HAP-1 (cell line): ENCODE data around the gene SLC9A4.

Experiments
- DNase-seq, 2 experiments: peaks; one replicate each; pipeline ENCODE4 v3.0.0-alpha.2; 2016 to 2020; ENCODE audit warnings: low spot score in 2 of 2
- H3K27me3 ChIP-seq: fragments of 250-450 bp; sonication (Bioruptor Pico); 2 replicates; pipeline ENCODE4 v1.5.1; 2020; ENCODE audit warnings: low read depth, mild to moderate bottlenecking, moderate library complexity
- H3K36me3 ChIP-seq: fragments of 250-450 bp; sonication (Bioruptor Pico); replicated peaks from 2 replicates; pipeline ENCODE4 v1.5.1; 2020; ENCODE audit warnings: mild to moderate bottlenecking
- H3K4me1 ChIP-seq: fragments of 250-450 bp; sonication (Bioruptor Pico); 2 replicates; pipeline ENCODE4 v1.5.1; 2020; ENCODE audit warnings: mild to moderate bottlenecking
- H3K4me3 ChIP-seq: fragments of 250-450 bp; sonication (Bioruptor Pico); 2 replicates; pipeline ENCODE4 v1.5.1; 2020; ENCODE audit warnings: mild to moderate bottlenecking, moderate library complexity
- H3K9me3 ChIP-seq: fragments of 250-450 bp; sonication (Bioruptor Pico); 2 replicates; pipeline ENCODE4 v1.5.1; 2020; ENCODE audit warnings: mild to moderate bottlenecking, moderate library complexity
- in situ Hi-C: fragments of 300-500 bp; cut with MboI; formaldehyde crosslinking; loops from 3 replicates; pipeline ENCODE4 v1.14.3; 2020; ENCODE audit warnings: low sequenced_read_pairs, inconsistent platforms, mixed read lengths

SLC9A4 gene

DNA sequence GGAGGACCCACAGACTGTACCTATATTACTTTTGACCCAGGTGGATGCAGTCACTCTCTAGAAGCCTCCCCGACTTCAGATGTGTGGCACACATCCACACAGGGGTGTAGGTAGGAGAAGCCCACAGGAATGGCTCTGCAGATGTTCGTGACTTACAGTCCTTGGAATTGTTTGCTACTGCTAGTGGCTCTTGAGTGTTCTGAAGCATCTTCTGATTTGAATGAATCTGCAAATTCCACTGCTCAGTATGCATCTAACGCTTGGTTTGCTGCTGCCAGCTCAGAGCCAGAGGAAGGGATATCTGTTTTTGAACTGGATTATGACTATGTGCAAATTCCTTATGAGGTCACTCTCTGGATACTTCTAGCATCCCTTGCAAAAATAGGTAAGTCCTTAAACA is 605 bp downstream of the SLC9A4 start:
- no peaks in the 10 kb centered on the region for H3K4me1 ChIP-seq
- no peaks in the 10 kb centered on the region for H3K9me3 ChIP-seq
- in situ Hi-C loops: no loop called here
- H3K27me3 ChIP-seq: no peaks in the 10 kb centered on the region; the same call in 1 of the 2 replicates
- no peaks in the 10 kb centered on the region for H3K36me3 ChIP-seq
- DNase-seq: no peak
- no peak overlapping the region for H3K4me3 ChIP-seq

DNA sequence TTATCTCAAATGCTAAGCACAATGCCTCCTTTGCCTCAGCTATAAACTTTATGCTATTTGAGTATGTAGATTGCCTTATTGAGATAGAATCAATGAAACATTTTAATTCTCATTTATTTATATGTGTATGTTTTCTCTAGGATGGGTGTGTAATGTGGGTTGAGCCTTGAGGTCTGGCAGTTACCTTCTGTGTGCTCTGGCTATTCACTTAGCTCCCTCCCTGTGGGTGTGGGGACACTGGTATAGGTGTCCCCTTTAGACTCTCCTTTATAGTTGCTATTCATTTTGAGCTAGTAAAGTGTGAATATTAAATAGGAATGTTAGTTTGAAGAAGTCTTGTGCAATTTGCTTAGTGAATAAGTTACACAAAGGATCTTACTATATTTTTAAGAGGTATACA is 1.8 kb downstream of the SLC9A4 start:
- in situ Hi-C loops: no loop called here

DNA sequence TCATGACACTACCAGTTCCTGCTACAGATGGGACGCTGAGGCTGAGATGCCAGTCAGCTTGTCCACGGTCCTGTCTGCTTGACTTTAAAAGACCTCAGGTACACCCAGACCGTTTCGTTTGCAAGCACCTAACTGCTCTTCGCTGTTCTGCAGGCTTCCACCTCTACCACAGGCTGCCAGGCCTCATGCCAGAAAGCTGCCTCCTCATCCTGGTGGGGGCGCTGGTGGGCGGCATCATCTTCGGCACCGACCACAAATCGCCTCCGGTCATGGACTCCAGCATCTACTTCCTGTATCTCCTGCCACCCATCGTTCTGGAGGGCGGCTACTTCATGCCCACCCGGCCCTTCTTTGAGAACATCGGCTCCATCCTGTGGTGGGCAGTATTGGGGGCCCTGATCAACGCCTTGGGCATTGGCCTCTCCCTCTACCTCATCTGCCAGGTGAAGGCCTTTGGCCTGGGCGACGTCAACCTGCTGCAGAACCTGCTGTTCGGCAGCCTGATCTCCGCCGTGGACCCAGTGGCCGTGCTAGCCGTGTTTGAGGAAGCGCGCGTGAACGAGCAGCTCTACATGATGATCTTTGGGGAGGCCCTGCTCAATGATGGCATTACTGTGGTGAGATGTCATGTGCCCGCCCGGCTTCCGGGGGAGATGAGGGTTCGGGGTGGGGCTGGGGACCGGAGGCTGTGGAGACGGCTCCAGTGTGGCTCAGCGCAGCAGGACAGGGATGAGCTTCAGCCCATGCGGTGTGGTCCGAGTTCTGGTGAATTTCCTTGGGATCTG is 5.9 kb downstream of the SLC9A4 start:
- Histone ChIP-seq H3K4me3 (no peak overlapping the region), H3K4me1 (no peaks in the 10 kb centered on the region), H3K27me3 (no peaks in the 10 kb centered on the region; the same call in 1 of the 2 replicates), H3K9me3 (no peaks in the 10 kb centered on the region), H3K36me3 (no peaks in the 10 kb centered on the region)
- DNase-seq: peak in 1 of 2 experiments; percentile 8
- in situ Hi-C loops: no loop called here

More for the DNA sequence above, 1.8 kb downstream of the SLC9A4 start:
- no peak overlapping the region for H3K4me3 ChIP-seq
- H3K4me1 ChIP-seq: no peaks in the 10 kb centered on the region
- no peaks in the 10 kb centered on the region for H3K9me3 ChIP-seq
- H3K27me3 ChIP-seq: no peaks in the 10 kb centered on the region; the same call in 1 of the 2 replicates
- H3K36me3 ChIP-seq: no peaks in the 10 kb centered on the region
- no peak for DNase-seq

- H3K9me3 ChIP-seq: no peaks in the 10 kb centered on the region
- in situ Hi-C loops: no loop called here
- no peak for DNase-seq
- H3K27me3 ChIP-seq: no peaks in the 10 kb centered on the region; the same call in 1 of the 2 replicates
- H3K4me3 ChIP-seq: no peak overlapping the region
- H3K4me1 ChIP-seq: no peaks in the 10 kb centered on the region
- H3K36me3 ChIP-seq: no peaks in the 10 kb centered on the region
Observed at GRCh38 chr2:102480285-102481195, 7.5 kb downstream of the SLC9A4 start.

GRCh38 chr2:102481931-102482330 is 8.9 kb downstream of the SLC9A4 start:
- no peaks in the 10 kb centered on the region for H3K36me3 ChIP-seq
- no peaks in the 10 kb centered on the region for H3K9me3 ChIP-seq
- DNase-seq: no peak
- H3K4me1 ChIP-seq: no peaks in the 10 kb centered on the region
- H3K4me3 ChIP-seq: no peak overlapping the region
- in situ Hi-C loops: no loop called here
- H3K27me3 ChIP-seq: no peaks in the 10 kb centered on the region

GRCh38 chr2:102483086-102483485 is 10.1 kb downstream of the SLC9A4 start:
- Histone ChIP-seq H3K36me3 (no peaks in the 10 kb centered on the region), H3K4me3 (no peak overlapping the region), H3K4me1 (no peaks in the 10 kb centered on the region), H3K9me3 (no peaks in the 10 kb centered on the region), H3K27me3 (no peaks in the 10 kb centered on the region)
- in situ Hi-C loops: no loop called here
- no peak for DNase-seq

DNA sequence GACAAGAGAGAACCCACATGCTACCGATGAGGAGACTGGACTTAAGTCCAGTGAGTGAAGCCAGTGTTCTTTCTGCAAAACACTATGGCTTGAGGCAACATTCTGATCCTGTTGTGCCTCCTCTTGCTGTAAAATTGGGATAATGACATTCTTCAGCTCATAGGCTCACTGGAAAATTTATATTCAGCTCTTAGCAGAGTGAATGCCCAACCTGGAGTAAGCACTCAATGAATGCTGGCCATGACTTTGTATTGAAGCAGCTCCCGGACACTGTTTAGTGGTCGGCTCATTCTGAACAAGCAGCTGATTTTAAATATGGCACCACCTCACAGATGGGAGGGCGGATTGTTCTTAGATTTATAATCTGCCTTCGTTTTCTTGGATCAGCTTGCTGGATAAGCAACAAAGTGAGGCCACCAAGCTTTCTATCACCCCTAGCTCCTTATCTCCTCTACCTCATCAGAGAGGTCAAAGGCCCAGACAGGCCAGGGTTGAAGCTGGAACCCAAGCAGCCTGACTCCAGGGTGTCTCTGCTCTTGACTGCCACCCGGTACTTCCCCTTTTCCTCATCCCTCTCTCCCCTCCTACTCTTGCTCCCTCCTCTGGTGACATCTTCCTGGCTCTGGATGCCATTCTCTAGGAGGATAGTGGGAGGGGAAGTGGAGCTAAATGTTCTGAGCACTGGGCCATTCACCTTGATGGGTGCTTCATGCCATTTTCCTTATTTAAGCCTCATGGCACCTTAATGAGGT is 11.5 kb downstream of the SLC9A4 start:
- H3K4me3 ChIP-seq: no peak overlapping the region
- no peak for DNase-seq
- H3K4me1 ChIP-seq: no peaks in the 10 kb centered on the region
- in situ Hi-C loops: no loop called here
- H3K9me3 ChIP-seq: no peaks in the 10 kb centered on the region
- no peaks in the 10 kb centered on the region for H3K27me3 ChIP-seq
- H3K36me3 ChIP-seq: no peaks in the 10 kb centered on the region

- H3K4me1 ChIP-seq: no peaks in the 10 kb centered on the region
- in situ Hi-C loops: no loop called here
Observed at GRCh38 chr2:102485147-102485785, 12.2 kb downstream of the SLC9A4 start.

DNA sequence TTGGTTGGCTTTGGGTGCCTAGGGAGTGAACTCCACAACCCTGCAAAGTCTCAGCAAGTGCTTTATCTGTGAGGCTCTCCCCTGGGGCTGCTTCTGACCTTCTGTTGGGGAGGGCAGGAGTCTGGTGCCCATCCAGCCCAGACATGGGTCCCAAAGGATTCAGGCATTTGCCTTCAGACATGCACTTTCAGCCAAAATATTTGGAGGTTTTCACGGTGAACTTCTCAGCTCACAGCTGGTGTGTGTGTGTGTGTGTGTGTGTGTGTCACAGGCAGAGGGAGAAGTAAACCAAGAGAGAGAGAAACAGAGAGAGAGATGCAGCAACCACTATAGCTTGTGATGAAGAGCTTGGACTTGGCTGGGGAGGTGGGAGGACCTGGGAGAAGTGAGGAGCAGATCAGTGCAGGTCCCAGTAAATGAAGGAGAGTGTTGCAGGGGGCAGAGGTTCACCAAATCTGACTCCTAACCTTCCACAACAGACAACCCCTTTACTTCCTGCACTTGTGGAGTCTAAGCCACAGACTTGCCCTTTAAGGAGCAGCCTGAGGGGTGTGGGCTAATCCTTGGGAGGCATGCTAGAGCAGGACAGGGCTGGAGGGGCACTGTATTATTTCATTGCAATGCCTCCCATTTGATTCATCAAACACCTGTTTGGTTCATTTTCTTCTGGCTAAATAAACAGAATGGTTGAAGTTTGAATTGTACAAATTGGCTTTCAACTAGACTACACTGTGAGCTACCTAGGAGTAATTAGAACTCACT is 14.1 kb downstream of the SLC9A4 start:
- no peaks in the 10 kb centered on the region for H3K27me3 ChIP-seq

More at GRCh38 chr2:102485147-102485785, 12.2 kb downstream of the SLC9A4 start:
- H3K9me3 ChIP-seq: no peaks in the 10 kb centered on the region
- no peak overlapping the region for H3K4me3 ChIP-seq
- DNase-seq: no peak
- no peaks in the 10 kb centered on the region for H3K27me3 ChIP-seq
- H3K36me3 ChIP-seq: no peaks in the 10 kb centered on the region

GRCh38 chr2:102487761-102488462 is 14.9 kb downstream of the SLC9A4 start:
- no peaks in the 10 kb centered on the region for H3K9me3 ChIP-seq
- no peak for DNase-seq
- no peaks in the 10 kb centered on the region for H3K36me3 ChIP-seq
- no peaks in the 10 kb centered on the region for H3K4me1 ChIP-seq
- no peak overlapping the region for H3K4me3 ChIP-seq
- in situ Hi-C loops: no loop called here
- no peaks in the 10 kb centered on the region for H3K27me3 ChIP-seq

More for the DNA sequence above, 14.1 kb downstream of the SLC9A4 start:
- DNase-seq: no peak
- H3K9me3 ChIP-seq: no peaks in the 10 kb centered on the region
- in situ Hi-C loops: no loop called here
- H3K36me3 ChIP-seq: no peaks in the 10 kb centered on the region
- H3K4me1 ChIP-seq: no peaks in the 10 kb centered on the region
- H3K4me3 ChIP-seq: no peak overlapping the region

- Histone ChIP-seq H3K4me3 (no peak overlapping the region), H3K36me3 (no peaks in the 10 kb centered on the region), H3K27me3 (no peaks in the 10 kb centered on the region), H3K9me3 (no peaks in the 10 kb centered on the region), H3K4me1 (no peaks in the 10 kb centered on the region)
- in situ Hi-C loops: no loop called here
- DNase-seq: no peak
Observed at GRCh38 chr2:102489646-102490045, 16.6 kb downstream of the SLC9A4 start.

GRCh38 chr2:102492006-102492405 is 19.0 kb downstream of the SLC9A4 start:
- Histone ChIP-seq H3K4me3 (no peak overlapping the region), H3K4me1 (no peaks in the 10 kb centered on the region), H3K27me3 (no peaks in the 10 kb centered on the region), H3K36me3 (no peaks in the 10 kb centered on the region), H3K9me3 (no peaks in the 10 kb centered on the region)
- no peak for DNase-seq
- in situ Hi-C loops: no loop called here
